ENCODE measurements around the gene GCH1.

GRCh38 chr14:54927551-54927950 lies 24.9 kb upstream of the GCH1 start:
- TF ChIP-seq EZH2 (optimal IDR thresholded peaks at IDR 0.05; ENCODE audit: low read depth, low read length), result no peak
- no peak for TF ChIP-seq CTCF (IDR thresholded peaks at IDR 0.05; ENCODE audit: low read length)

Data from MM.1S (cell line).